ENCODE results near the gene AGBL4. TPM values are rescaled to one million over a fixed set of nuclear protein-coding genes. Genes with fewer than 3 reads are reported as not detected.
A peak's percentile ranks its signal among the peaks of the same experiment; 100 is the strongest.

Gene AGBL4
- total and polyA plus RNA-seq, 2 of the 4 experiments (the other 2 are of a cell fraction), result not detected

GRCh38 chr1:48853006-48853405, 1170.7 kb downstream of the AGBL4 start:
- H4K5ac ChIP-seq (ENCODE audit: low read depth, low read length), result no peak overlapping the region
- H3K4ac ChIP-seq (ENCODE audit: low read depth, low read length), result no peak overlapping the region
- H3K14ac ChIP-seq (replicated peaks; ENCODE audit: low read depth, low read length), result no peak overlapping the region
- H3K79me1 ChIP-seq (ENCODE audit: low read depth in 1 of 2, low read length in 2 of 2), result no peaks in the 10 kb centered on the region
- ChIA-PET POLR2A (ENCODE audit: unreplicated experiment) (no interaction called here), CTCF (no interaction called here)
- no peak overlapping the region for H3K9ac ChIP-seq (ENCODE audit: low read depth, low read length)
- no peak overlapping the region for H3K56ac ChIP-seq (ENCODE audit: extremely low read depth, insufficient read depth, low read length)
- BruUV-seq (replicated peaks), result no TSS peak
- TF ChIP-seq RAD21 (IDR thresholded peaks at IDR 0.05; ENCODE audit: low read length) (no peak), MAFK (IDR thresholded peaks at IDR 0.05; ENCODE audit: low read depth, low read length) (no peak), CTCF (conservative IDR thresholded peaks at IDR 0.05; ENCODE audit: low read depth, low read length) (no peak), CHD1 (IDR thresholded peaks at IDR 0.05; ENCODE audit: low read depth, low read length) (no peak), ELK1 (IDR thresholded peaks at IDR 0.05; ENCODE audit: borderline replicate concordance, low read depth, low read length) (no peak)
- in situ Hi-C loops (cut with MboI; ENCODE audit: low sequenced_read_pairs), result no loop called here
- no peak overlapping the region for H3K4me3 ChIP-seq (ENCODE audit: insufficient read depth, low read depth, low read length)
- H2AK5ac ChIP-seq (ENCODE audit: low read depth, low read length), result no peak overlapping the region
- H3K23ac ChIP-seq (ENCODE audit: low read depth, low read length), result no peak overlapping the region
- dilution Hi-C loops (cut with HindIII; ENCODE audit: low sequenced_read_pairs, unreplicated experiment), result no loop called here
- intact Hi-C loops (cut with micrococcal nuclease), result no loop called here
- no peaks in the 10 kb centered on the region for H3K36me3 ChIP-seq (ENCODE audit: control insufficient read depth, insufficient read depth, low read length)
- no peak overlapping the region for H3K18ac ChIP-seq (ENCODE audit: low read depth, low read length)
- no peak overlapping the region for H2AK9ac ChIP-seq (replicated peaks; ENCODE audit: low read depth, low read length, poor library complexity)
- peak; percentile 11 for DNase-seq
- H2BK120ac ChIP-seq (ENCODE audit: low read depth, low read length), result no peak overlapping the region
- H2BK5ac ChIP-seq (ENCODE audit: low read depth, low read length, poor library complexity, severe bottlenecking), result no peak overlapping the region
- H4K91ac ChIP-seq (ENCODE audit: insufficient read depth, low read depth, low read length), result no peak overlapping the region
- H2BK15ac ChIP-seq (ENCODE audit: low read depth, low read length), result no peak overlapping the region
- H3K27me3 ChIP-seq (ENCODE audit: control insufficient read depth, insufficient read depth, low read length), result no peaks in the 10 kb centered on the region
- no peaks in the 10 kb centered on the region for H3K9me1 ChIP-seq (ENCODE audit: insufficient read depth, low read length)
- no peak overlapping the region for H4K8ac ChIP-seq (ENCODE audit: low read depth in 2 of 2, low read length in 2 of 2)
- H3K4me2 ChIP-seq (ENCODE audit: low read depth, low read length), result no peak overlapping the region
- H4K20me1 ChIP-seq (ENCODE audit: insufficient read depth, low read length), result no peaks in the 10 kb centered on the region
- no peaks in the 10 kb centered on the region for H3K4me1 ChIP-seq (ENCODE audit: control insufficient read depth, insufficient read depth, low read length)
- no peak overlapping the region for H2AFZ ChIP-seq (replicated peaks; ENCODE audit: low read length, poor library complexity)
- no peak overlapping the region for H3K27ac ChIP-seq (ENCODE audit: insufficient read depth, low read length)
- no peak for ATAC-seq (ENCODE audit: low read depth)
- no peak overlapping the region for H2BK20ac ChIP-seq (ENCODE audit: low read depth, low read length)
- H3K9me3 ChIP-seq (ENCODE audit: control insufficient read depth, insufficient read depth, low read length), result peaks cover 4% of the 10 kb centered on the region
